NB4 (cell line): ENCODE measurements around the gene TTC13.

Experiments
- MYC ChIP-seq: IDR thresholded peaks from 2 replicates; pipeline ENCODE4 v1.6.1; 2011; ENCODE audit warnings: low read depth, low read length
- POLR2A ChIP-seq: IDR thresholded peaks from 2 replicates; pipeline ENCODE4 v1.6.1; 2011; ENCODE audit warnings: mild to moderate bottlenecking; ENCODE audit not compliant: insufficient read length; ENCODE audit errors: extremely low read depth
- TF ChIP-seq, protein P1 (sequence below): IDR thresholded peaks from one replicate; pipeline ENCODE4 v1.5.1; 2012; ENCODE audit warnings: low read depth, low read length

DNA sequence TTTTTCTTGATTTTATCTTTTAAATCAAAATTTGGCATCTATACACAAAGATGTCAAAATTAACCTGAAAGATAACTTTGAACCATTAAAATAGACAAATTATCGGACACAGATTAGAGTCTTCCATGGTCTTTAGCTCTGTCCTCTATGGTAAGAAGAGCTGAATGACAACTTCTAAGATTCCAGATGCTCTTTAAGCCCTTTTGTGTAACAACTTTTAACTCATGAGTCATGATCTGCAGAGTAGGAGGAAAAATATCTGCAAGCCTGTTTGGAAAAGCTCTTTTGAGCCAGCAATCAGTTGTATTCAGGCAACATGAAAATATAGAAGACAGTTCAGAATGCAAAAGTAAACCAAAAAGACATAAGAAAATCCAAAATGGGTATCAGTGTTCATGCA is 37.8 kb downstream of the TTC13 start:
- TF ChIP-seq POLR2A (no peak), MYC (no peak)
- TF ChIP-seq, protein P1, sequence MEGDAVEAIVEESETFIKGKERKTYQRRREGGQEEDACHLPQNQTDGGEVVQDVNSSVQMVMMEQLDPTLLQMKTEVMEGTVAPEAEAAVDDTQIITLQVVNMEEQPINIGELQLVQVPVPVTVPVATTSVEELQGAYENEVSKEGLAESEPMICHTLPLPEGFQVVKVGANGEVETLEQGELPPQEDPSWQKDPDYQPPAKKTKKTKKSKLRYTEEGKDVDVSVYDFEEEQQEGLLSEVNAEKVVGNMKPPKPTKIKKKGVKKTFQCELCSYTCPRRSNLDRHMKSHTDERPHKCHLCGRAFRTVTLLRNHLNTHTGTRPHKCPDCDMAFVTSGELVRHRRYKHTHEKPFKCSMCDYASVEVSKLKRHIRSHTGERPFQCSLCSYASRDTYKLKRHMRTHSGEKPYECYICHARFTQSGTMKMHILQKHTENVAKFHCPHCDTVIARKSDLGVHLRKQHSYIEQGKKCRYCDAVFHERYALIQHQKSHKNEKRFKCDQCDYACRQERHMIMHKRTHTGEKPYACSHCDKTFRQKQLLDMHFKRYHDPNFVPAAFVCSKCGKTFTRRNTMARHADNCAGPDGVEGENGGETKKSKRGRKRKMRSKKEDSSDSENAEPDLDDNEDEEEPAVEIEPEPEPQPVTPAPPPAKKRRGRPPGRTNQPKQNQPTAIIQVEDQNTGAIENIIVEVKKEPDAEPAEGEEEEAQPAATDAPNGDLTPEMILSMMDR, result no peak
